ENCODE measurements around the gene POMZP3.
"Not testable (repeated sequence)": the region's sequence is repeated elsewhere in the genome, so short reads cannot be mapped to it uniquely, and the experiment has no call there.

GRCh38 chr7:76642620-76643019 lies 15.5 kb upstream of the POMZP3 start:
- not testable (repeated sequence) for TF ChIP-seq CTCF (IDR thresholded peaks at IDR 0.05; ENCODE audit: low read depth, low read length); EZH2phosphoT487 (IDR thresholded peaks at IDR 0.05; ENCODE audit: low read depth)

All from OCI-LY3 (cell line).